PC-3 (cell line): ENCODE measurements around the gene PLA2G4D. TPM values are rescaled to one million over a fixed set of nuclear protein-coding genes. Genes with fewer than 3 reads are reported as not detected.

Experiments
- ATAC-seq: fragments of 200-7000 bp; cut with Tn5 transposase; 2 replicates; pipeline ENCODE4 v1.9.1; 2020; ENCODE audit warnings: mild to moderate bottlenecking, moderate library complexity
- BruUV-seq: library from RNA; stranded (reverse); fragments of 400-500 nt; replicated peaks from 2 replicates; lab custom pipeline; 2021; lab: Mats Ljungman, UMichigan
- CTCF ChIA-PET: fragments of 300-600 bp; sonication (Branson Sonifier 250); formaldehyde crosslinking; loops from one replicate; lab custom pipeline; 2022; ENCODE audit warnings: antibody characterized with exemption; lab: Charles Lee
- POLR2A ChIA-PET: fragments of 300-600 bp; sonication (Branson Sonifier 250); formaldehyde crosslinking; loops from one replicate; lab custom pipeline; 2022; ENCODE audit warnings: antibody characterized with exemption; ENCODE audit not compliant: unreplicated experiment; lab: Charles Lee
- DNase-seq: peaks from one replicate; pipeline ENCODE4 v3.0.0-alpha.2; 2015
- H2AFZ ChIP-seq: fragments of 300-600 bp; sonication (generic); 2 replicates; pipeline ENCODE4 v1.6.0; 2016; ENCODE audit warnings: antibody characterized with exemption, low read length
- H3F3A ChIP-seq: fragments of 300-600 bp; sonication (generic); one replicate; pipeline ENCODE4 v1.6.0; 2017; ENCODE audit warnings: antibody characterized with exemption, low read length, control low read depth, mild to moderate bottlenecking; ENCODE audit not compliant: unreplicated experiment
- H3K27ac ChIP-seq: fragments of 300-600 bp; sonication (generic); 2 replicates; pipeline ENCODE4 v1.5.1; 2016; ENCODE audit warnings: mild to moderate bottlenecking, low read length
- H3K27me3 ChIP-seq: fragments of 300-600 bp; sonication (generic); 2 replicates; pipeline ENCODE4 v1.6.1; 2016; ENCODE audit warnings: low read length, mixed read lengths
- H3K36me3 ChIP-seq: fragments of 300-600 bp; sonication (generic); 2 replicates; pipeline ENCODE4 v1.6.1; 2016; ENCODE audit warnings: low read depth, mixed run types, low read length, mixed read lengths
- H3K4me1 ChIP-seq: fragments of 300-600 bp; sonication (generic); 2 replicates; pipeline ENCODE4 v1.5.1; 2016; ENCODE audit warnings: low read length; ENCODE audit not compliant: insufficient read depth
- H3K4me2 ChIP-seq: fragments of 300-600 bp; sonication (generic); 2 replicates; pipeline ENCODE4 v1.6.0; 2016; ENCODE audit warnings: low read length
- H3K4me3 ChIP-seq: fragments of 300-600 bp; sonication (generic); 2 replicates; pipeline ENCODE4 v1.5.1; 2016; ENCODE audit warnings: mild to moderate bottlenecking, low read length, mixed read lengths
- H3K79me2 ChIP-seq: fragments of 300-600 bp; sonication (generic); 2 replicates; pipeline ENCODE4 v1.6.1; 2017; ENCODE audit warnings: low read length, mixed read lengths
- H3K9ac ChIP-seq: fragments of 300-600 bp; sonication (generic); 2 replicates; pipeline ENCODE4 v1.6.0; 2016; ENCODE audit warnings: mild to moderate bottlenecking, low read length
- H3K9me2 ChIP-seq: fragments of 300-600 bp; sonication (generic); replicated peaks from 2 replicates; pipeline ENCODE4 v1.6.1; 2016; ENCODE audit warnings: mixed run types, low read length, mixed read lengths
- H3K9me3 ChIP-seq: fragments of 300-600 bp; sonication (generic); 2 replicates; pipeline ENCODE4 v1.6.1; 2016; ENCODE audit warnings: low read length, mixed read lengths
- H4K20me1 ChIP-seq: fragments of 300-600 bp; sonication (generic); 2 replicates; pipeline ENCODE4 v1.6.1; 2016; ENCODE audit warnings: low read length, mixed read lengths
- CTCF ChIP-seq: fragments of 300-600 bp; sonication (generic); conservative IDR thresholded peaks from 2 replicates; pipeline ENCODE4 v1.5.1; 2017; ENCODE audit warnings: antibody characterized with exemption, low read depth, mild to moderate bottlenecking, low read length
- EZH2 ChIP-seq: fragments of 300-600 bp; sonication (generic); IDR thresholded peaks from one replicate; pipeline ENCODE4 v1.6.1; 2017; ENCODE audit warnings: antibody characterized with exemption, mild to moderate bottlenecking, low read length; ENCODE audit not compliant: unreplicated experiment
- EZH2phosphoT487 ChIP-seq: fragments of 300-600 bp; sonication (generic); IDR thresholded peaks from 2 replicates; pipeline ENCODE4 v1.6.1; 2018; ENCODE audit warnings: mild to moderate bottlenecking, antibody characterized with exemption, low read length, borderline replicate concordance
- intact Hi-C: fragments of 100-400 bp; cut with micrococcal nuclease; formaldehyde crosslinking; loops from 2 replicates; pipeline ENCODE4 v1.9.0; 2023
- total RNA-seq: library from RNA; depleted of rRNA; stranded (reverse); fragments of >200 nt; gene quantifications from 2 replicates; pipeline ENCODE4 v1.2.3, GENCODE V29; 2014; rRNA removed

PLA2G4D gene
- total RNA-seq, 1 experiment from 2014 or later, result 0.55 TPM

GRCh38 chr15:42018306-42019224 lies 75.8 kb downstream of the PLA2G4D start:
- Histone ChIP-seq H4K20me1 (no peaks in the 10 kb centered on the region), H3K9ac (no peak overlapping the region), H3K36me3 (no peaks in the 10 kb centered on the region), H3K4me1 (no peaks in the 10 kb centered on the region), H3K4me2 (no peak overlapping the region), H3F3A (no peaks in the 10 kb centered on the region), H3K9me2 (no peaks in the 10 kb centered on the region), H3K9me3 (no peaks in the 10 kb centered on the region), H3K4me3 (no peak overlapping the region), H2AFZ (no peak overlapping the region), H3K79me2 (no peaks in the 10 kb centered on the region), H3K27me3 (no peaks in the 10 kb centered on the region), H3K27ac (no peak overlapping the region)
- ATAC-seq (no peak), DNase-seq (no peak)
- POLR2A ChIA-PET, result no interaction called here
- no TSS peak for BruUV-seq
- CTCF ChIA-PET, result no interaction called here
- TF ChIP-seq EZH2 (no peak), CTCF (no peak), EZH2phosphoT487 (no peak)
- intact Hi-C loops, result no loop called here

Other genes with a start within 250 kb of the PLA2G4D start
- gene SPTBN5, start 200.5 kb downstream of the PLA2G4D start, total RNA-seq, result 0.84 and 0.98 TPM in 2 replicates
- gene EHD4, start 122.0 kb downstream of the PLA2G4D start, total RNA-seq, result 57.8 and 66.9 TPM in 2 replicates
- not detected in 2 replicates for gene PLA2G4E, start 73.5 kb downstream of the PLA2G4D start, total RNA-seq
- gene PLA2G4F, start 62.1 kb upstream of the PLA2G4D start, total RNA-seq, result 5.5 and 5.8 TPM in 2 replicates
- 28.5 and 46.4 TPM in 2 replicates for gene VPS39, start 113.7 kb upstream of the PLA2G4D start, total RNA-seq
- 8.2 and 12.4 TPM in 2 replicates for gene GANC, start 178.6 kb upstream of the PLA2G4D start, total RNA-seq
- gene TMEM87A, start 178.9 kb upstream of the PLA2G4D start, total RNA-seq, result 55.8 and 56.3 TPM in 2 replicates